B cell (primary cell): Measurements from ENCODE around the gene CDK6.

Source experiments
- EZH2 ChIP-seq: IDR thresholded peaks from 2 replicates; pipeline ENCODE4 v1.6.1; 2012; ENCODE audit warnings: borderline replicate concordance, low read depth, mild to moderate bottlenecking, moderate library complexity, low read length; ENCODE audit not compliant: insufficient read depth, poor library complexity, severe bottlenecking
- TF ChIP-seq, protein P1 (sequence below): fragments of 200-600 bp; IDR thresholded peaks from one replicate; pipeline ENCODE4 v1.8.0; 2022; ENCODE audit warnings: antibody characterized with exemption, mild to moderate bottlenecking

DNA sequence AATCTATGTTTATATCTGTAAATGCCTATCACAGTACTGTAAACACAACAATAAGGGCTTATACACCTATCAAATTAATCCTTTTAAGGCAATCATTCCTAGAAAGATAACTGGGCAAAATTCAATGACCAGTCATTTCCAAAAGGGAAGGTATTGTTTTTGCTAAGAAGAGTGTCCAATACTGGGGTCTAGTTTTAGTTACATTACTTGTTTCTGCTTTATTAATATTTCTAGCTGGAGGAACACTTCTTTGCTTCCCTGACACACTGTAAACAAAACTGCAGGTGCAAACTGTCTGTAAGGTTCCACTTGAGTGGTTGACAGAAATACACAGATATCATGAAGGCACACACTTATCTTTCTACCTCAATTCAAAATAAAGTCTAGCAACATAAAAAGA, 162.0 kb downstream of the CDK6 start:
- TF ChIP-seq, protein P1, sequence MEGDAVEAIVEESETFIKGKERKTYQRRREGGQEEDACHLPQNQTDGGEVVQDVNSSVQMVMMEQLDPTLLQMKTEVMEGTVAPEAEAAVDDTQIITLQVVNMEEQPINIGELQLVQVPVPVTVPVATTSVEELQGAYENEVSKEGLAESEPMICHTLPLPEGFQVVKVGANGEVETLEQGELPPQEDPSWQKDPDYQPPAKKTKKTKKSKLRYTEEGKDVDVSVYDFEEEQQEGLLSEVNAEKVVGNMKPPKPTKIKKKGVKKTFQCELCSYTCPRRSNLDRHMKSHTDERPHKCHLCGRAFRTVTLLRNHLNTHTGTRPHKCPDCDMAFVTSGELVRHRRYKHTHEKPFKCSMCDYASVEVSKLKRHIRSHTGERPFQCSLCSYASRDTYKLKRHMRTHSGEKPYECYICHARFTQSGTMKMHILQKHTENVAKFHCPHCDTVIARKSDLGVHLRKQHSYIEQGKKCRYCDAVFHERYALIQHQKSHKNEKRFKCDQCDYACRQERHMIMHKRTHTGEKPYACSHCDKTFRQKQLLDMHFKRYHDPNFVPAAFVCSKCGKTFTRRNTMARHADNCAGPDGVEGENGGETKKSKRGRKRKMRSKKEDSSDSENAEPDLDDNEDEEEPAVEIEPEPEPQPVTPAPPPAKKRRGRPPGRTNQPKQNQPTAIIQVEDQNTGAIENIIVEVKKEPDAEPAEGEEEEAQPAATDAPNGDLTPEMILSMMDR: no peak
- no peak for TF ChIP-seq EZH2
